Endodermal cell (in vitro differentiated cells): Measurements from ENCODE around the gene PHYH. TPM values are rescaled to one million over a fixed set of nuclear protein-coding genes. Genes with fewer than 3 reads are reported as not detected.

ENCODE experiments used
- DNase-seq: peaks from one replicate; pipeline ENCODE4 v3.0.0-alpha.2; 2017
- H3K27ac ChIP-seq: 2 replicates; pipeline ENCODE4 v1.5.1; 2013; ENCODE audit warnings: mild to moderate bottlenecking, low read depth, low read length, moderate library complexity
- H3K27me3 ChIP-seq: 2 replicates; pipeline ENCODE4 v1.6.1; 2013; ENCODE audit warnings: mild to moderate bottlenecking, low read length, moderate library complexity; ENCODE audit not compliant: insufficient read depth, control insufficient read depth, poor library complexity, severe bottlenecking
- H3K36me3 ChIP-seq: 2 replicates; pipeline ENCODE4 v1.7.0; 2013; ENCODE audit warnings: mild to moderate bottlenecking, low read length, moderate library complexity; ENCODE audit not compliant: control insufficient read depth, insufficient read depth
- H3K4me1 ChIP-seq: one replicate; pipeline ENCODE4 v1.7.0; 2013; ENCODE audit warnings: low read length; ENCODE audit not compliant: control insufficient read depth, insufficient read depth
- H3K4me3 ChIP-seq: 2 replicates; pipeline ENCODE4 v1.5.1; 2013; ENCODE audit warnings: mild to moderate bottlenecking, low read length, moderate library complexity
- H3K9ac ChIP-seq: 2 replicates; pipeline ENCODE4 v1.6.1; 2013; ENCODE audit warnings: mild to moderate bottlenecking, low read length, moderate library complexity; ENCODE audit not compliant: poor library complexity, severe bottlenecking; ENCODE audit errors: extremely low read depth
- H3K9me3 ChIP-seq: 2 replicates; pipeline ENCODE4 v1.6.1; 2013; ENCODE audit warnings: mild to moderate bottlenecking, low read length, moderate library complexity; ENCODE audit not compliant: control insufficient read depth
- H3K27ac Mint-ChIP-seq: 2 replicates; pipeline ENCODE4 v1.8.0; 2020; ENCODE audit warnings: mixed read lengths
- H3K27me3 Mint-ChIP-seq: 2 replicates; pipeline ENCODE4 v1.8.0; 2021; ENCODE audit warnings: mild to moderate bottlenecking, mixed read lengths; ENCODE audit not compliant: insufficient read depth
- H3K36me3 Mint-ChIP-seq: 2 replicates; pipeline ENCODE4 v1.8.0; 2020; ENCODE audit warnings: low read depth, mixed read lengths
- H3K4me1 Mint-ChIP-seq: 2 replicates; pipeline ENCODE4 v1.8.0; 2020; ENCODE audit warnings: mixed read lengths
- H3K4me3 Mint-ChIP-seq: 2 replicates; pipeline ENCODE4 v1.8.0; 2020; ENCODE audit warnings: mild to moderate bottlenecking, moderate library complexity, mixed read lengths
- H3K9me3 Mint-ChIP-seq: 2 replicates; pipeline ENCODE4 v1.8.0; 2020; ENCODE audit warnings: mild to moderate bottlenecking, mixed read lengths
- WGBS, 2 experiments: methylation state at CpG; one replicate each; pipeline versions ENCODE4 v1.1.5 to v1.1.7; 2013; ENCODE audit warnings: missing lambda C conversion rate in 2 of 2, mixed read lengths in 1 of 2; ENCODE audit not compliant: insufficient coverage in 1 of 2, insufficient read length in 1 of 2; 5-methylcytosine and 5-hydroxymethylcytosine counted together
- total RNA-seq, 2 donors: library from RNA; stranded (reverse); fragmentation: NEBNext Ultra II Directional in 1 of 2; extraction: Animal tissue kit (Norgen Biotek cat#: 25700) in 1 of 2; gene quantifications; 2 replicates in 1 of 2; 3 replicates in 1 of 2; pipeline ENCODE4 v1.2.1, GENCODE V29; 2021
- TF ChIP-seq, protein P1 (sequence below): fragments of 200-600 bp; sonication (generic); conservative IDR thresholded peaks from 2 replicates; pipeline ENCODE4 v1.5.0; 2021; ENCODE audit warnings: antibody characterized with exemption, mild to moderate bottlenecking

PHYH gene
- total RNA-seq, 2 donors from 2014 or later = 17.2 to 37.9 TPM

DNA sequence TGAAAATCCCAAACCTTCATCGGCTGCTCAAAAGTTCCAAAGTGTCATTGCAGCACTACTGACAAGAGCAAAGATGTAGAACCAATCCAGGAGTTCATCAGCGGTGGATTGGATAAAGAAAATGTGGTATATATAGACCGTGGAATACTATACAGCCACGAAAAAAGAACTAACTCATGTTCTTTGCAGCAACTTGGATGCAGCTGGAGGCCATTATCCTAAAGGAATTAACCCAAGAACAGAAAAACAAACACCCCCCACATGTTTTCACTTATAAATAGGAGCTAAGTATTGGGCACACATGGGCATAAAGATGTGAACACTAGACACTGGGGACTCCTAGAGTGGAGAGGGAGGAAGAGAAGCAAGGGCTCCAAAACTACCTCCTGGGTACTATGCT lies 31.6 kb downstream of the PHYH start:
- Histone ChIP-seq H3K4me1 (no peaks in the 10 kb centered on the region), H3K9me3 (no peaks in the 10 kb centered on the region), H3K27me3 (no peaks in the 10 kb centered on the region), H3K36me3 (no peaks in the 10 kb centered on the region), H3K27ac (no peak overlapping the region), H3K4me3 (no peak overlapping the region), H3K9ac (no peak overlapping the region)
- Mint-ChIP-seq H3K4me3 (no peak overlapping the region), H3K36me3 (no peaks in the 10 kb centered on the region), H3K27ac (peak overlapping the region; percentile 71), H3K4me1 (peaks cover 20% of the 10 kb centered on the region), H3K9me3 (no peaks in the 10 kb centered on the region), H3K27me3 (peaks cover 6% of the 10 kb centered on the region)
- 67 to 88% methylated on average over 3 to 4 of the region's 4 CpGs for WGBS, 2 experiments
- TF ChIP-seq, protein P1, sequence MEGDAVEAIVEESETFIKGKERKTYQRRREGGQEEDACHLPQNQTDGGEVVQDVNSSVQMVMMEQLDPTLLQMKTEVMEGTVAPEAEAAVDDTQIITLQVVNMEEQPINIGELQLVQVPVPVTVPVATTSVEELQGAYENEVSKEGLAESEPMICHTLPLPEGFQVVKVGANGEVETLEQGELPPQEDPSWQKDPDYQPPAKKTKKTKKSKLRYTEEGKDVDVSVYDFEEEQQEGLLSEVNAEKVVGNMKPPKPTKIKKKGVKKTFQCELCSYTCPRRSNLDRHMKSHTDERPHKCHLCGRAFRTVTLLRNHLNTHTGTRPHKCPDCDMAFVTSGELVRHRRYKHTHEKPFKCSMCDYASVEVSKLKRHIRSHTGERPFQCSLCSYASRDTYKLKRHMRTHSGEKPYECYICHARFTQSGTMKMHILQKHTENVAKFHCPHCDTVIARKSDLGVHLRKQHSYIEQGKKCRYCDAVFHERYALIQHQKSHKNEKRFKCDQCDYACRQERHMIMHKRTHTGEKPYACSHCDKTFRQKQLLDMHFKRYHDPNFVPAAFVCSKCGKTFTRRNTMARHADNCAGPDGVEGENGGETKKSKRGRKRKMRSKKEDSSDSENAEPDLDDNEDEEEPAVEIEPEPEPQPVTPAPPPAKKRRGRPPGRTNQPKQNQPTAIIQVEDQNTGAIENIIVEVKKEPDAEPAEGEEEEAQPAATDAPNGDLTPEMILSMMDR = no peak
- DNase-seq = no peak

DNA sequence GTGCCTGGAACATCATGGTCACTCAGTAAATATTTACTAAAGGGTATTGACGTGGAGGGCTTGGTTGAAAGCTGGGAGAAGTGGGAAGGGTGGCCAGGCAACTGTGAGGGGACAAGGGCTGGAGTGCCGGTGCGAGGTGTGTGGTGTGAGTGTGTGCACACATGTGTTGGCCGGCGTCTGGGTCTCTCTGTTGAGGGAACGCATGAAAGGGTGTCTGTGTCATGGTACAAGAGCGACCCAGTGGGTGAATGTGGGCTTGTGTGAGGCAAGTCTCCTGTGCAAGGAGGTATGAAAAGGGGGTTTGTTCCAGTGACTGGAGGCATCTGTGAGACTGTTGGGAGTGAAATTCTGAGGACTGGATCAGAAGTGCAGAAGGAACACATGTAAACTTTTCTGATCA lies 36.3 kb downstream of the PHYH start:
- 94 to 100% methylated on average over 1 to 7 of the region's 7 CpGs for WGBS, 2 experiments
- H3K4me3 ChIP-seq = no peak overlapping the region
- TF ChIP-seq, protein P1 = no peak
- H3K27ac Mint-ChIP-seq = peak overlapping the region; percentile 15
- no peak overlapping the region for H3K27ac ChIP-seq
- H3K9ac ChIP-seq = no peak overlapping the region
- peaks cover 9% of the 10 kb centered on the region for H3K27me3 Mint-ChIP-seq
- H3K4me1 Mint-ChIP-seq = peaks cover 1% of the 10 kb centered on the region
- no peak for DNase-seq
- no peaks in the 10 kb centered on the region for H3K4me1 ChIP-seq
- peaks cover 11% of the 10 kb centered on the region for H3K9me3 Mint-ChIP-seq
- no peaks in the 10 kb centered on the region for H3K36me3 ChIP-seq
- H3K27me3 ChIP-seq = no peaks in the 10 kb centered on the region
- H3K36me3 Mint-ChIP-seq = no peaks in the 10 kb centered on the region
- H3K9me3 ChIP-seq = no peaks in the 10 kb centered on the region
- H3K4me3 Mint-ChIP-seq = no peak overlapping the region

DNA sequence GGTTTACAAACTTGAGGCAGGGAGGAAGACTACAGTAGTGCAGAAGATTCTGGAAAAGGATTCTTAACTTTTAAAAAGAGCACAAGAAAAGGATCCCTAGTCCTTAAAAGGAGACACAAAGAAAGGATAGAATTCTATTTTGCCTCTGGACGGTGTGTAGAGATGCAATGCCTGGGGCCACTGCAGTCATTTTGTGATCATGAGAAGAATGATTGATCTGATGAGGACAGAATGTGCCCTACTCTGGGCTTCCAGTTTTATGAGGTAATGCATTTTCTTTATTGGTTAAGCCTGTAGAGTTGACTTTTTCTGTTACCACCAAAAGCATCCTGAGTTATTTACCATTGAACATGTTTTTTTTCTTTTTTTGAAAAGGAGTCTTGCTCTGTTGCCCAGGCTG lies 37.4 kb downstream of the PHYH start:
- Histone ChIP-seq H3K27ac (no peak overlapping the region), H3K36me3 (no peaks in the 10 kb centered on the region), H3K4me3 (no peak overlapping the region), H3K27me3 (no peaks in the 10 kb centered on the region), H3K9ac (no peak overlapping the region), H3K4me1 (no peaks in the 10 kb centered on the region), H3K9me3 (no peaks in the 10 kb centered on the region)
- Mint-ChIP-seq H3K27ac (no peak overlapping the region), H3K4me3 (no peak overlapping the region), H3K27me3 (peaks cover 9% of the 10 kb centered on the region), H3K4me1 (no peaks in the 10 kb centered on the region), H3K9me3 (peaks cover 12% of the 10 kb centered on the region), H3K36me3 (no peaks in the 10 kb centered on the region)
- DNase-seq = no peak
- TF ChIP-seq, protein P1 = no peak
- WGBS, 2 experiments = 93 to 100% methylated on average over 1 of the region's 1 CpG
